LHCN-M2 (cell line): ENCODE results near the gene SERPINB12. TPM values are rescaled to one million over a fixed set of nuclear protein-coding genes. Genes with fewer than 3 reads are reported as not detected.

ENCODE experiments used
- DNase-seq: peaks from one replicate; pipeline ENCODE4 v3.0.0-alpha.2; 2012; ENCODE audit warnings: low read depth
- total RNA-seq: library from RNA; depleted of rRNA; stranded (reverse); fragments of >200 nt; gene quantifications from 2 replicates; pipeline ENCODE4 v1.2.3, GENCODE V29; 2014

SERPINB12 gene
- total RNA-seq, 1 experiment from 2014 or later, result 0.29 TPM

- DNase-seq, result no peak
Measured at GRCh38 chr18:63551769-63552168, 9.6 kb downstream of the SERPINB12 start.

- DNase-seq, result no peak
Measured at GRCh38 chr18:63552581-63552980, 10.4 kb downstream of the SERPINB12 start.

DNA sequence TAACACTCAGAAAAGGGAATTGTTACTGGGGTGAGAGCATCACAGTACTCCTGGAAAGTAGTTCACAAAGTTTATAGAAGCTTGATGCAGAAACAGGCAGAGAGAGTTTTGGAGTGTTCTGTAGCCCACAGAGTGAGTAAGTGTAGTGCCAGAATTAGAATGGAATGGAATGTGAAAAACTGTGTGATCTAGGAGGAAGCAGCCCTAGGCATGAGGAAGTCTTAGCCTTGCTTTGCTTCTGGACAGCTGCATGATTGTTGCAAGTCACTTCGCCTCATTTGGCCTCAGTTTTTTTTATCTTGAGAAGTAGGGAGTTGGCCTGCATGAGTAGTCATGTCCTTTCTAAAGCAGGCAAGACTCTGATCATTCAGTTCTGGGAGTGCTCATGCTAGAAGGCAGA, 10.9 kb downstream of the SERPINB12 start:
- DNase-seq, result peak; percentile 98

GRCh38 chr18:63559567-63560491, 17.7 kb downstream of the SERPINB12 start:
- DNase-seq, result no peak

DNA sequence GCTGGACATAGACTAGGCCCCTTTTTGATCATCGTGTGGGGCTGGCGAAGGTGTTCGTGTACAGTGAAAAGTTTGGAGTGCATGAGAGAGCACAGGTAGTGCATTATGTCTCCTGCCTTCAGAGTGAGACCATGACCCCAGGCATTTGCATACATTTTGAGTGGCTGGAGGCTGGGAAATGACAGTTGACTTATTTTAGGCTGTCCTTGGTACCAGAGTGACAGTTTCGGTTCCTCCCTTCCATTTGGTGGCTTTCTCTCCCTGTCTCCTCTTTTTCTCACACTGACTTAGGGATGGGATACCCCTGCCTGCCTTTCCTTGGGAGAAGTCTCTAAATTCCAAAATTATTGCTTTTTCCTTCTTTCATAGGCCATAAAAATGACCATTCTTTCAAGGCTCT, 20.1 kb downstream of the SERPINB12 start:
- no peak for DNase-seq

DNA sequence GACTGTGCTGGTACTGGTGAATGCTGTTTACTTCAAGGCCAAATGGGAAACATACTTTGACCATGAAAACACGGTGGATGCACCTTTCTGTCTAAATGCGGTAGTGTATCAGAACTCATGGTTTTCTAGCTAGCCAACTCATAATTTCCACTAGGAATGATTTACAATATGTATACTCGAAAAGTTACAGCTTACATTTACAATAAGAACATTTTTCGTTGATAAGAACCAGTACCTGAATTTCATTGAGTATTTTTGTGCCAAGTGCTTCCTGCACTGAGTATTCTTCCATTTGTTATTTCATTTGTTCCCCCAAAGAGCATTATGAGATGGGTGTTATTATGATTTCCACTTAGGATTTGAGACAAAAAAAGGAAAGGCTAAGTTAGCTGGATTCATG, 21.9 kb downstream of the SERPINB12 start:
- DNase-seq, result no peak

GRCh38 chr18:63564561-63564960, 22.4 kb downstream of the SERPINB12 start:
- DNase-seq, result peak; percentile 30

GRCh38 chr18:63567276-63567675, 25.1 kb downstream of the SERPINB12 start:
- no peak for DNase-seq

DNA sequence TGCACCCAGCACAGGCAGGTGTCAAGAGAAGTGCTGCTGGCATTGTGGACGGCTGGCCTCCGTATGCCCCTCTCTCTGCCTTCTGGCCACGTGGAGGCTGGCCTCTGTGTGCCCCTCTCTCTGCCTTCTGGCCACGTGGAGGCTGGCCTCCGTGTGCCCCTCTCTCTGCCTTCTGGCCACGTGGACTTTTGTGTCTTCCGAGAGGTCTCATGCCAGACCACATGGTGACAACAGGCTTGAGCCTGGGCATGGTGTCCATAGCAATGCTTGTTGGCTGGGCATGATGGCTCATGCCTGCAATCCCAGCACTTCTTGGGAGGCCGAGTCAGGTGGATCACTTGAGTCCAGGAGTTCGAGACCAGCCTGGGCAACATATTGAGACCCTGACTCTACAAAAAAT, 25.7 kb downstream of the SERPINB12 start:
- no peak for DNase-seq

DNA sequence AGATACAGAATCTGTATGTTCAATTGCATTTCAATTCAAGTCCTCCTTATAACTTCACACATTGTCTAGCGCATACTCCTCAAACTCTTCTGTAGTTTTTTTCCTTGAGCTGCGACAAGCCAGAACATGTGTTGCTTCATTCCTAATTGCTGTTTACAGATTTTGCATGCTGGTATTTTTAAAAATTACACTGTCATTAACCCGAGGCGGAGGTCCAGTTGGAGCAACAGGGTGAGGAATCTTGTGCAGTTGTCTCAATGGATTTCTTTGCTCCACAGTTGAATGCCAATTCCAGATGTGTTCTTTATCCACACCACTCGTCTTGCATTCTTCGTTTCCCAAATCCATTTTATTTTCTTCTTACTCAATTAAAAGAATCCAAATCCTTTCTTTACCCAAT, 28.6 kb downstream of the SERPINB12 start:
- DNase-seq, result no peak

GRCh38 chr18:63575681-63576080, 33.5 kb downstream of the SERPINB12 start:
- DNase-seq, result no peak

- DNase-seq, result peak; percentile 55
Measured at GRCh38 chr18:63578357-63578958, 36.3 kb downstream of the SERPINB12 start.

- DNase-seq, result no peak
Measured at GRCh38 chr18:63579616-63580015, 37.4 kb downstream of the SERPINB12 start.

- no peak for DNase-seq
Measured at GRCh38 chr18:63585988-63586387, 43.8 kb downstream of the SERPINB12 start.

- DNase-seq, result no peak
Measured at GRCh38 chr18:63586431-63586830, 44.3 kb downstream of the SERPINB12 start.

- DNase-seq, result no peak
Measured at GRCh38 chr18:63586966-63587365, 44.8 kb downstream of the SERPINB12 start, which contains the start of gene SERPINB13. SERPINB13 (plus strand) TSS chr18:63587343; CDS start chr18:63588668, 1,325 bp downstream.

DNA sequence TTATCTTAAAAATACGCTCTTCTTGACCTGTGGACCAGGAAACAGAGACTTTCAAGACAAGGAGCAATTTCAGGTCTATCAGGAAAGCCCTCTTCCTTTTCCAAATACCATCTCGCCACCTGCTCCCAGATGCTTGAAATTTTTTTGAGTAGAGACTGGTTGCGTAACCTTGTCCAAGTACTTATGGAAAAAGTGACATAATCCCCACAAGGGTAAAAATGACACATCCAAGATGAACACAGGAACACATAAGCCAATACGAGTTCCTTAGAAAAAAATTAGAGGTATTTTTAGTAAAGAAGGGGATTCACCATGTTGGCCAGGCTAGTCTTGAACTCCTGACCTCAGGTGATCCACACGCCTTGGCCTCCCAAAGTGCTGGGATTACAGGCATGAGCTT, 46.7 kb downstream of the SERPINB12 start:
- no peak for DNase-seq

GRCh38 chr18:63590373-63590772, 48.2 kb downstream of the SERPINB12 start:
- DNase-seq, result peak; percentile 29

DNA sequence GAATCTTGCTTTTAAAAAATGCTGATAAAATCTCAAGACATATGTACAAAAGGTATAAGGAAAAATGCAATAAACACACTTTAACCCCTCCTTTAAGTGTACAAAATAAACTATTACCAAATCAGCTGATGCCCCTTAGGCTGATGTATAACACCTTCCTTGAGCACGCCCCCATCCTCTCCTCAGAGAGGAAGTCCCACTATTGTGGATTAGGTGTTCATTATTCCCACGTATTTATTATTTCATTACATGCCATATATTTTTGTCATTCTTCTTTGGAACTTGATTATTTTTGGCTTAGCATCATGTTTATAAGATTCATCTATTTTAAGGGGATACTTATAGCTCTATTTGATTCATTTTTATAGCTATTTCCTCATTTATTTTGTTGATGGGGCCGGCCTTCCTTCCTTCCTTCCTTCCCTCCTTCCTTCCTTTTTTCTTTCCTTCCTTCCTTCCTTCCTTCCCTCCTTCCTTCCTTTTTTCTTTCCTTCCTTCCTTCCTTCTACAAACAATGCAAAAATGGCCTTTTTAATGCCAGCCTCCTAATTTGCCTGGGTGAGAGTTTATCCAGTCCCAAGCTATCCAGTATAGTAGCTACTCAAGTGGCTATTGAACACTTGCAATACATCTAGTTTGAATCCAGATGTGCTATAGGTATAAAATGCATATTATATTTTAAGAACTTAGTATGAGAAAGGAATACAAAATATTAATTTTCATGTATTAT, 49.0 kb downstream of the SERPINB12 start:
- DNase-seq, result no peak

DNA sequence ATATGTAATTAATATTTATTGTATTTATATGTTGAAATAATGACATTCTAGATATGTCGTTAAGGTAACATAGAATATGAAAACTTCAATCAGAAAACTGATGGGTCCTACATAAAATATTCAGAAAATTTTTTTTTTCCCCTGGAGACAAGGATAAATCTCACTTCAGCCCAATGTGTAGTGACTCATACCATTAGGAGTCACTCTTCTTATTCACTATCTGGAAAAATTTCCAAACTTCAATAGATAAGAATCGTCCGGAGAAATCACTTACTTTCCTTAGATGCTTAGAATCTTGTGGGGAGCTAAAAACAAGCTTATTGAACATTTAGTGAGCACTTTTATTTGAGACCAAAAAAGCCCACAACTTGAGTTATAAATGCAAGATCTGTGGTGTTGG, 49.6 kb downstream of the SERPINB12 start:
- DNase-seq, result no peak

DNA sequence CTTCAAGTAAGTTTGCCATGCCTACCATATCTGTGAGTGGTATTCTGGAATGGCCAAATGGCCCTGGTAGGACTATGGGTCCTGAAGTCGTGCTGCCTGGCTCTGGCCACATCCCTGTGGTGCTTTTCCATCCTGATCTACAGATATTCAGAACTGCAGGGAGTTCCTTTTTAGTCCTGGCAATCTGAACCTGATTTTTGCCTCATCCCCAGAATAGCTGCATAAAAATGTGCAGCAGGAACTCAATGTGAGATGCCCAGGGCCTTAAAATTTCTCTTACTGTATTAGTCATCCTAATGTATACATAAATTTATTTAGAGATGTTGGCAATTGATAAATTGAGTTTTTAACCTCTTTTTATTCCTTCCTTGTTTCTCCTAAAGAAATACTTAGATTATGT, 50.3 kb downstream of the SERPINB12 start:
- no peak for DNase-seq

- DNase-seq, result no peak
Measured at GRCh38 chr18:63596964-63597363, 54.8 kb downstream of the SERPINB12 start.
